HEK293T (cell line): ENCODE results near the gene SCGB3A1.

Experiments used
- BHLHE40 ChIP-seq: fragments of 450-650 bp; IDR thresholded peaks from 2 replicates; pipeline ENCODE4 v1.6.1; 2016; ENCODE audit warnings: mild to moderate bottlenecking, moderate library complexity, borderline replicate concordance
- ELF4 ChIP-seq: fragments of 450-650 bp; IDR thresholded peaks from 2 replicates; pipeline ENCODE4 v1.6.1; 2017; ENCODE audit warnings: antibody characterized with exemption
- FOXA1 ChIP-seq: fragments of 450-650 bp; IDR thresholded peaks from 2 replicates; pipeline ENCODE4 v1.6.1; 2016; ENCODE audit warnings: mild to moderate bottlenecking
- FOXK2 ChIP-seq: fragments of 450-650 bp; IDR thresholded peaks from 2 replicates; pipeline ENCODE4 v1.6.1; 2016; ENCODE audit warnings: mild to moderate bottlenecking
- FOXM1 ChIP-seq: fragments of 450-650 bp; IDR thresholded peaks from 2 replicates; pipeline ENCODE4 v1.6.1; 2017; ENCODE audit warnings: mild to moderate bottlenecking, borderline replicate concordance
- L3MBTL2 ChIP-seq: fragments of 450-650 bp; conservative IDR thresholded peaks from 2 replicates; pipeline ENCODE4 v1.6.1; 2016; ENCODE audit warnings: mild to moderate bottlenecking
- PKNOX1 ChIP-seq: fragments of 450-650 bp; IDR thresholded peaks from 2 replicates; pipeline ENCODE4 v1.6.1; 2016
- SP1 ChIP-seq: fragments of 450-650 bp; IDR thresholded peaks from 2 replicates; pipeline ENCODE4 v1.6.1; 2017
- SUZ12 ChIP-seq: fragments of 450-650 bp; IDR thresholded peaks from 2 replicates; pipeline ENCODE4 v1.6.1; 2016; ENCODE audit warnings: mild to moderate bottlenecking
- TARDBP ChIP-seq: fragments of 450-650 bp; IDR thresholded peaks from 2 replicates; pipeline ENCODE4 v1.6.1; 2016
- ZNF384 ChIP-seq: fragments of 450-650 bp; IDR thresholded peaks from 2 replicates; pipeline ENCODE4 v1.6.1; 2016

- no peak for TF ChIP-seq SUZ12
- TF ChIP-seq SP1: no peak
- TF ChIP-seq ZNF384: no peak
- TF ChIP-seq TARDBP: no peak
- no peak for TF ChIP-seq BHLHE40
- TF ChIP-seq FOXA1: no peak
- no peak for TF ChIP-seq FOXM1
- TF ChIP-seq ELF4: no peak
- TF ChIP-seq PKNOX1: no peak
- TF ChIP-seq L3MBTL2: no peak
- TF ChIP-seq FOXK2: no peak
These were observed 7.6 kb downstream of the SCGB3A1 start for GRCh38 chr5:180583738-180584137.
